ENCODE measurements around the gene SPINT3. TPM values are rescaled to one million over a fixed set of nuclear protein-coding genes. Genes with fewer than 3 reads are reported as not detected.

SPINT3 gene
- total and polyA plus RNA-seq, 10 of the 15 experiments (the other 5 are each of a cell fraction or from before 2014, with no cell fraction given): not detected

- CTCF ChIA-PET: interaction anchor here (0.7 kb wide), 1 partner anchor 227 kb away, joined by 3 read pairs; no protein-coding TSS in a partner anchor
- H3K27ac ChIP-seq (ENCODE audit: control insufficient read depth, insufficient read depth): no peak overlapping the region
- no peak for FAIRE-seq
Observed at GRCh38 chr20:45527294-45527693, 11.9 kb upstream of the SPINT3 start.

More at GRCh38 chr20:45527294-45527693, 11.9 kb upstream of the SPINT3 start:
- H2AFZ ChIP-seq (ENCODE audit: control insufficient read depth, low read depth, low read length): no peak overlapping the region
- H3K4me1 ChIP-seq (ENCODE audit: control insufficient read depth, insufficient read depth, low read length): no peaks in the 10 kb centered on the region
- in situ Hi-C loops (cut with MboI): no loop called here
- ChIA-PET POLR2A (no interaction called here), RAD21 (ENCODE audit: unreplicated experiment) (no interaction called here), SMC1A (ENCODE audit: uncharacterized antibody, unreplicated experiment) (interaction anchor here (0.6 kb wide), 1 partner anchor 345 kb away, joined by 3 read pairs; no protein-coding TSS in a partner anchor)
- no peaks in the 10 kb centered on the region for H3K36me3 ChIP-seq (ENCODE audit: control insufficient read depth in 2 of 2, insufficient read depth in 2 of 2, low read length in 1 of 2)
- no peaks in the 10 kb centered on the region for H4K20me1 ChIP-seq (ENCODE audit: control insufficient read depth, insufficient read depth)
- BruUV-seq (replicated peaks): no TSS peak
- no peaks in the 10 kb centered on the region for H3K9me3 ChIP-seq (replicated peaks; ENCODE audit: control insufficient read depth, insufficient read depth, low read length)
- no peaks in the 10 kb centered on the region for H3K79me2 ChIP-seq (ENCODE audit: control insufficient read depth, insufficient read depth, low read length)
- H3K9ac ChIP-seq (ENCODE audit: control insufficient read depth, insufficient read depth, low read length): no peak overlapping the region
- intact Hi-C loops (cut with micrococcal nuclease; ENCODE audit: unreplicated experiment): no loop called here
- H3K4me3 ChIP-seq: no peak overlapping the region
- peaks cover 0 to 4% of the 10 kb centered on the region in 2 experiments; a peak in 2 of 4 replicates for H3K27me3 ChIP-seq (replicated peaks in 1 of 2; ENCODE audit: control insufficient read depth in 2 of 2, insufficient read depth in 2 of 2, low read length in 1 of 2)
- ATAC-seq (no peak), DNase-seq (ENCODE audit: low read depth, low spot score) (no peak)
- TF ChIP-seq IKZF2 (IDR thresholded peaks at IDR 0.05) (no peak), RELB (IDR thresholded peaks at IDR 0.05; ENCODE audit: low read depth) (no peak), NR2C2 (IDR thresholded peaks at IDR 0.05; ENCODE audit: borderline replicate concordance, control insufficient read depth, insufficient read length, low read depth) (no peak), ASH2L (IDR thresholded peaks at IDR 0.05; ENCODE audit: borderline replicate concordance, low read depth) (no peak), SUPT20H (IDR thresholded peaks at IDR 0.05; ENCODE audit: borderline replicate concordance, control insufficient read depth, low read depth, low read length) (no peak), ZBTB40 (IDR thresholded peaks at IDR 0.05; ENCODE audit: borderline replicate concordance) (no peak), CREB1 (IDR thresholded peaks at IDR 0.05; ENCODE audit: low read depth) (no peak), NR2F1 (conservative IDR thresholded peaks at IDR 0.05) (no peak), RAD21 (IDR thresholded peaks at IDR 0.05; ENCODE audit: insufficient read depth, low read depth, low read length) (no peak)
- no peak overlapping the region for H3K4me2 ChIP-seq (ENCODE audit: control insufficient read depth, insufficient read depth)
- WGBS (ENCODE audit: insufficient coverage, insufficient replicate concordance, low lambda C conversion rate, missing lambda C conversion rate): 69% methylated on average over 4 of the region's 4 CpGs

All from GM12878 (cell line).